ENCODE data around the gene GGT6.

DNA sequence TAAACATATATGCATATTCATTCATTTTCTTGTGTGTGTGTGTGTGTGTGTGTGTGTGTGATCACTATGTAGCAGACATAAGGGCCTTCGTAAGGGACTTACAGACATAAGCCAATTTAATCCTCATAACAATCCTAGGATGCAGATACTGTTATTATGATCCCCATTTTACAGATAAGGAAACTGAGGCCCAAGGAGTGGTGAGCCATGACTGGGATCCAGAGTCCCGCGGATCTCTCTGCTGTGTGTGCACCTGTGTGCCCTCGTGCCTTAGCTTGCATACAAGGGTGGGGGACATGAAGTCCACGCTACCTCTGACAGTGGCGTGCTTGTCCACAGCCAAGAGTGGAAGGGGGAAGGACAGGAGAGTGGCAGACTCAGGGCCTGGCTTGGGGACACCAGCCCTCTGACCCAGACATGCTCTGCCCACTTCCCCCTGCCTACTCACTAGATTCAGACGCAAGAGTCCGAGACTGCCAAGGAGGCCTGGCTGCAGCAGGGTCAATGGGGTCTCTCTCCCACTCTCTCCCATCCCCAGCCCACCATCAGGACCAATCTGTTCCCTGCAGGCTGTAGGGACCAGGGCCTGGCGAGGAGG lies 14.2 kb upstream of the GGT6 start:
- TF ChIP-seq CBFB (CRISPR knock-in tag; IDR thresholded peaks at IDR 0.05) (no peak), NFRKB (IDR thresholded peaks at IDR 0.05) (no peak), ZSCAN9 (CRISPR knock-in tag; IDR thresholded peaks at IDR 0.05; ENCODE audit: borderline replicate concordance) (no peak), SATB2 (CRISPR knock-in tag; IDR thresholded peaks at IDR 0.05) (no peak), SUZ12 (IDR thresholded peaks at IDR 0.05; ENCODE audit: low read depth, low read length) (no peak), CTCF (CRISPR knock-in tag; IDR thresholded peaks at IDR 0.05) (no peak), ARNT (IDR thresholded peaks at IDR 0.05) (no peak), ARHGAP35 (CRISPR knock-in tag; IDR thresholded peaks at IDR 0.05; ENCODE audit: borderline replicate concordance) (no peak), KDM5A (IDR thresholded peaks at IDR 0.05; ENCODE audit: borderline replicate concordance, low read length) (no peak), ZNF24 (IDR thresholded peaks at IDR 0.05) (no peak), ZNF136 (CRISPR knock-in tag; IDR thresholded peaks at IDR 0.05; ENCODE audit: low read depth) (no peak)
